Right atrium auricular region (tissue), 2 donors: ENCODE results near the gene DPM3. TPM values are rescaled to one million over a fixed set of nuclear protein-coding genes. Genes with fewer than 3 reads are reported as not detected.

Source experiments
- DNase-seq: peaks from one replicate; pipeline ENCODE4 v3.0.0-alpha.2; 2019; ENCODE audit warnings: low spot score
- H3K27ac ChIP-seq, 2 donors: fragments of 200-600 bp; sonication (generic); 1 replicate in 1 of 2; 2 replicates in 1 of 2; pipeline ENCODE4 v1.5.1; 2016 to 2019
- H3K27me3 ChIP-seq, 2 donors: fragments of 200-600 bp; sonication (generic); one replicate each; pipeline versions ENCODE4 v1.5.1 to v1.6.0; 2017 to 2019
- H3K36me3 ChIP-seq: fragments of 200-600 bp; sonication (generic); one replicate; pipeline ENCODE4 v1.5.1; 2016
- H3K4me1 ChIP-seq, 2 donors: fragments of 200-600 bp; sonication (generic); one replicate each; pipeline versions ENCODE4 v1.5.1 to v1.6.0; 2017 to 2019
- H3K4me3 ChIP-seq, 2 donors: fragments of 200-600 bp; sonication (generic); 1 replicate in 1 of 2; 2 replicates in 1 of 2; pipeline ENCODE4 v1.5.1; 2017 to 2019; ENCODE audit warnings: mild to moderate bottlenecking in 1 of 2, moderate library complexity in 1 of 2
- H3K9me3 ChIP-seq, 2 donors: fragments of 200-600 bp; sonication (generic); one replicate each; pipeline ENCODE4 v1.5.1; 2019
- total RNA-seq, 2 donors: library from RNA; depleted of rRNA; stranded (reverse); fragments of >200 nt; gene quantifications; one replicate each; pipeline ENCODE4 v1.1.0, GENCODE V29; 2016
- TF ChIP-seq, protein P1 (sequence below), 2 donors: fragments of 200-600 bp; sonication (generic); IDR thresholded peaks; one replicate each; pipeline ENCODE4 v1.5.1; 2019; ENCODE audit warnings: antibody characterized with exemption in 2 of 2

Gene DPM3
- total RNA-seq, 2 donors from 2014 or later, result 46.5 to 47.8 TPM

DNA sequence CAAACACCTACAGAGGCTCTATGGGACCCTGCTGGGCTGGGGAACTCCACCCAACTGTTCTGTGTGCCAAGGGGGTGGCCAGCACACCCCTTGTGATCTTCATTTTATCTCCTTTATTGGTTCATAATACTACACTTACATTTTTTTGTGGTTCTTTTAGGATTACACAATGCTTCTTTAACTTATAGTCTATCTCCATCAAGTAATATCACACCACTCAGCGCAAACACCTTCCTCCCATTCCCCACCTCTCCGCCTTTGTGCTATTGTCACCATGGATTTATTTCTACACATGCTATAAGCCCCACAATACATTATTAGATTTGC, 45.7 kb downstream of the DPM3 start:
- Histone ChIP-seq H3K9me3 (no peaks in the 10 kb centered on the region), H3K27ac (peak overlapping the region in 1 of 2 donors; percentile 43), H3K4me3 (no peak overlapping the region), H3K27me3 (no peaks in the 10 kb centered on the region), H3K4me1 (peaks cover 0 to 25% of the 10 kb centered on the region in 2 donors), H3K36me3 (no peaks in the 10 kb centered on the region)
- TF ChIP-seq, protein P1, sequence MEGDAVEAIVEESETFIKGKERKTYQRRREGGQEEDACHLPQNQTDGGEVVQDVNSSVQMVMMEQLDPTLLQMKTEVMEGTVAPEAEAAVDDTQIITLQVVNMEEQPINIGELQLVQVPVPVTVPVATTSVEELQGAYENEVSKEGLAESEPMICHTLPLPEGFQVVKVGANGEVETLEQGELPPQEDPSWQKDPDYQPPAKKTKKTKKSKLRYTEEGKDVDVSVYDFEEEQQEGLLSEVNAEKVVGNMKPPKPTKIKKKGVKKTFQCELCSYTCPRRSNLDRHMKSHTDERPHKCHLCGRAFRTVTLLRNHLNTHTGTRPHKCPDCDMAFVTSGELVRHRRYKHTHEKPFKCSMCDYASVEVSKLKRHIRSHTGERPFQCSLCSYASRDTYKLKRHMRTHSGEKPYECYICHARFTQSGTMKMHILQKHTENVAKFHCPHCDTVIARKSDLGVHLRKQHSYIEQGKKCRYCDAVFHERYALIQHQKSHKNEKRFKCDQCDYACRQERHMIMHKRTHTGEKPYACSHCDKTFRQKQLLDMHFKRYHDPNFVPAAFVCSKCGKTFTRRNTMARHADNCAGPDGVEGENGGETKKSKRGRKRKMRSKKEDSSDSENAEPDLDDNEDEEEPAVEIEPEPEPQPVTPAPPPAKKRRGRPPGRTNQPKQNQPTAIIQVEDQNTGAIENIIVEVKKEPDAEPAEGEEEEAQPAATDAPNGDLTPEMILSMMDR (IDR thresholded peaks at IDR 0.05), result no peak
- DNase-seq, result no peak

DNA sequence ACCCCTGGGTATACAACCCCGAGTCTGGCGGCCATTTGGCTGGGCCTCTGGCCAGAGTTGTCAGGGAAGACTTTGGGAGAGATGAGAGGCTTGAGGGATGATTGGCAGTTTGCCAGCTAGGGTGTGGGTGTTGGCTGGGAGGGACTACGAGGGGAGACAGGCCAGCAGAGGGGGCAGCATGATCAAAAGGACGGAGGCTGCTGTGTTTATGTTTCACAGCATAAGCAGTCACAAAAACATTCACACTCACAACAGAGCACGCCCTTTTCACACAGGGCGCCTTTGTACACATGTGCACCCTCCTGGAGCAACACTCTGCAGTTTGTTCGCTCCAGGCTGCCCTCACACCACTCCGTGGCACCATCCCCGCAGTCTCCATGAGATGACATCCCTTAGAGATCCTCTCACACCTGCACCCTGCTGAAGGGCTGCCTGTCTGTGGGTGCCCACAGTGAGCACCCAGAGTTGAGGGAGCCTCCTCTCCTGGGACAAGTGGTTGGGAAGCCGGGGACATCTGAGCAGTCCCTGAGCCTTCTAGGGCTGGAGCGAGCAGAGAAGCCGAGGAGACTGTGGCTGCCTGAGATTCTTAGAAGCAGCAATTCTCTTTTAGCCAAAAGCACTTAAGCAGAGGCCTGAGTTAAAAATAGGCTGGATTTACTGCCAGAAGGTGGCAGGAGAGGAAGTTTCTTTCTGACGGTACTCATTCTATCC, 46.3 kb downstream of the DPM3 start:
- Histone ChIP-seq H3K27me3 (no peaks in the 10 kb centered on the region), H3K4me1 (peaks cover 0 to 25% of the 10 kb centered on the region in 2 donors), H3K9me3 (no peaks in the 10 kb centered on the region), H3K36me3 (no peaks in the 10 kb centered on the region), H3K27ac (peak overlapping the region in 1 of 2 donors; percentile 43), H3K4me3 (no peak overlapping the region)
- TF ChIP-seq, protein P1 (IDR thresholded peaks at IDR 0.05), result peak in 1 of 2 donors; percentile 54
- no peak for DNase-seq

DNA sequence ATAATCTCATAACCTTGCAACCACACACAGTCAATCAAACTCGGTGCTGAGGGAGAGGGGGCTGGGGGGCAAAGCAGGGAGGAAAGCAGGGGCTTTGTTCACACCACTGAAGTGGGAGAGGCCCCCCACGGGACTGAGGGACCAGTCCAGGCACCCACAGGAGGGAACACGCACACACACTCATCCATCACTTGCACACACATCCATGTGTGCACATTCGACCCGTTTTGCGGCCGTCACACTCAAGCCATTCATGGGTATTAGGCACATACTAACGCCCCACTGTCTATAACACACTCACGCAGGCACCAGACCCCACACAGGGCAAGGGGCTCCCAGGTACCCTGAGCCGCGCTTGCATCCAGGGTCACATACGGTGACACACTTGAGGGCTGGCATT, 47.7 kb downstream of the DPM3 start:
- H3K4me1 ChIP-seq, result peaks cover 0 to 25% of the 10 kb centered on the region in 2 donors
- H3K27ac ChIP-seq, result no peak overlapping the region
- H3K9me3 ChIP-seq, result no peaks in the 10 kb centered on the region
- H3K27me3 ChIP-seq, result no peaks in the 10 kb centered on the region
- H3K36me3 ChIP-seq, result no peaks in the 10 kb centered on the region
- H3K4me3 ChIP-seq, result no peak overlapping the region
- TF ChIP-seq, protein P1 (IDR thresholded peaks at IDR 0.05), result no peak
- no peak for DNase-seq

DNA sequence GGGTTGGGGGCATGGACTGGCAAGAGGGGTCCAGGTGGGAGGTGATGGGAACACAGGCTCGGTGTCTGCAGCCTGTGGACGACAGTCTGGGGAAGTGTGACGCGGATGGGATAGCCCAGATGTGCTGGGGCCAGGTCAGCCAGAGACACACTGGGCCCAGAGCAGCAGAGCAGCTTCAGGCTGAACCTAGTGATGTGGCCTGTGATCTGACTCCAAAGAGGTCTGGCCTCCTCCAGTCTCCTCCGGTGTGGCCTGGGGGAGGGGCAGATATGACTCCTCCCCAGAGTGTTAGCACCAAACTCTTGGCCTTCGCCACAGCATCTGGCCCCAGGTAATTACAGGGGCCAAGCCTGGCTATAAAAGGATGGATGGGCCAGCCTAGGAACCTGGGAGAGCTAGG, 48.2 kb downstream of the DPM3 start:
- H3K9me3 ChIP-seq, result no peaks in the 10 kb centered on the region

DNA sequence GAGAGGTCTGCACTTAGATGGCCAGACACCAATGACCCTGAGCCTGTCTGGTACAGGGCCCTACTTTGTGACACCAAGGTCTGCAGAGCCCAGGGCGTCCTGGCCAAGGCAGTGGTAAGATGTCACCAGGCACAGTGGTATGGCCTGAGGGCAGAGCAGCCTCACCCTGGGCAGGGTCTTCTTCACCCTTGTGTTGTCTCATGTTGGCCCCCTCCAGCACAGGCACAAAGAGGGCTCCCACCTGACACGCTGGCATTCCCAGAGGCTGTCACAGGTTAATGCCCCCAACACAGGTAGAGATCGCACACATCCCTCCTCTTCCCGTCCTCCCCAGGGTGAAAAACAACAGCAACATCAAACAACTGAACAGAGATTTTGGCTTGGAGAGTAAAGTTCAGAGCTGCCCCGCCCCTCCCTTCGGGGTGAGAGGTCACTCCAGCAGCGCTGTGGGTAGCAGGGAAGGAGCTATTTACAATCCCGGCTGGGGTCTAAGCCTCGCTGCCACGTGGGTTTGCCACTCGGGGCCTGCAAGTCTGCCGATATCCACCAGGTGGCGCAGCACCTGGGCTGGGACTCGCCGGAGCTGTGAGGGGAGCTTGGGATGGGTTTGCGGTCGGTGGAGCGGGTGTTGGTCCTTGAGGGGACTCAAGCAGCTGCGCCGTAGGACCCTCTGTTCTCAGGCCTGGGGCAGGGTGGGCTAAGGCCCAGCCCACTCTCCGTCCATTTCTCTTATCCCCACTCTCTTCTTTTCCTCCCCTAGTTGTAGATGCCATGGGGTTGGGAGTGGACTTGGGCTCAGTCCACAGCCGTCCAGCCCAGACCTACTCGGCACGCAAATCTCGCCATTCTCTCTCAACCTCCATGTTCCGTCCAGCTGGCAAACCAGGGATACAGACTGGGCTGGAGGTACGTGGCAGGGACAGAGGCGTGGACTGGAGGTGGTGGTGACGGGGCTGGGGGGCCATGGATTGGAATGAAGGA, 49.0 kb downstream of the DPM3 start:
- Histone ChIP-seq H3K27ac (no peak overlapping the region), H3K36me3 (no peaks in the 10 kb centered on the region), H3K4me3 (no peak overlapping the region), H3K27me3 (no peaks in the 10 kb centered on the region), H3K4me1 (peaks cover 0 to 36% of the 10 kb centered on the region in 2 donors), H3K9me3 (no peaks in the 10 kb centered on the region)
- TF ChIP-seq, protein P1 (IDR thresholded peaks at IDR 0.05), result peak; percentile 99
- peak; percentile 80 for DNase-seq

More for the DNA sequence above, 48.2 kb downstream of the DPM3 start:
- Histone ChIP-seq H3K4me3 (no peak overlapping the region), H3K36me3 (no peaks in the 10 kb centered on the region), H3K27me3 (no peaks in the 10 kb centered on the region), H3K27ac (no peak overlapping the region), H3K4me1 (peaks cover 0 to 28% of the 10 kb centered on the region in 2 donors)
- DNase-seq, result no peak
- TF ChIP-seq, protein P1 (IDR thresholded peaks at IDR 0.05), result no peak

Other genes starting within 250 kb of the DPM3 start
- 10 to 100 TPM; 15.7 to 21.2 TPM for gene PMVK, start 203.8 kb downstream of the DPM3 start, total RNA-seq
- 100 to 1,000 TPM in 1 of 2 donors, 10 to 100 TPM in 1; 81.4 to 101 TPM for gene PBXIP1, start 184.4 kb downstream of the DPM3 start, total RNA-seq
- 10 to 100 TPM; 13.9 to 18.4 TPM for gene PYGO2, start 178.7 kb downstream of the DPM3 start, total RNA-seq
- gene SHC1, start 169.8 kb downstream of the DPM3 start, total RNA-seq, result 10 to 100 TPM; 69.5 to 80.5 TPM
- gene CKS1B, start 165.8 kb downstream of the DPM3 start, total RNA-seq, result 10 to 100 TPM; 20.0 to 23.8 TPM
- 10 to 100 TPM; 19.5 to 24.8 TPM for gene FLAD1, start 157.2 kb downstream of the DPM3 start, total RNA-seq
- not detected for gene LENEP, start 146.9 kb downstream of the DPM3 start, total RNA-seq
- gene ZBTB7B, start 137.7 kb downstream of the DPM3 start, total RNA-seq, result 10 to 100 TPM; 30.3 to 53.4 TPM
- not detected for gene DCST2, start 106.8 kb downstream of the DPM3 start, total RNA-seq
- gene DCST1, start 106.7 kb downstream of the DPM3 start, total RNA-seq, result not detected
- gene ADAM15, start 89.2 kb downstream of the DPM3 start, total RNA-seq, result 10 to 100 TPM; 64.6 to 96.7 TPM
- 1 to 10 TPM; 2.2 to 3.5 TPM for gene EFNA4, start 76.8 kb downstream of the DPM3 start, total RNA-seq
- gene EFNA3, start 61.7 kb downstream of the DPM3 start, total RNA-seq, result 1 to 10 TPM in 1 of 2 donors, not detected in 1; 3.2 TPM
- gene EFNA1, start 12.7 kb downstream of the DPM3 start, total RNA-seq, result 10 to 100 TPM; 24.8 to 41.4 TPM
- 1 to 10 TPM; 3.7 to 10.0 TPM for gene SLC50A1, start 4.7 kb downstream of the DPM3 start, total RNA-seq
- gene KRTCAP2, start 32.8 kb upstream of the DPM3 start, total RNA-seq, result 100 to 1,000 TPM; 124 to 147 TPM
- under 1 TPM in 1 of 2 donors, not detected in 1; 0.20 TPM for gene TRIM46, start 33.3 kb upstream of the DPM3 start, total RNA-seq
- gene THBS3, start 67.4 kb upstream of the DPM3 start, total RNA-seq, result 10 to 100 TPM; 10.9 to 11.2 TPM
- 10 to 100 TPM; 16.2 to 27.0 TPM for gene MTX1, start 68.2 kb upstream of the DPM3 start, total RNA-seq
- 10 to 100 TPM; 14.4 to 15.5 TPM for gene ENTREP3, start 115.0 kb upstream of the DPM3 start, total RNA-seq
- gene SCAMP3, start 121.8 kb upstream of the DPM3 start, total RNA-seq, result 10 to 100 TPM; 77.2 to 77.7 TPM
- gene CLK2, start 133.0 kb upstream of the DPM3 start, total RNA-seq, result 10 to 100 TPM in 1 of 2 donors, 1 to 10 TPM in 1; 9.8 to 16.4 TPM
- gene HCN3, start 136.9 kb upstream of the DPM3 start, total RNA-seq, result under 1 TPM; 0.35 to 0.41 TPM
- gene PKLR, start 160.9 kb upstream of the DPM3 start, total RNA-seq, result not detected
- 10 to 100 TPM; 65.3 to 73.1 TPM for gene FDPS, start 168.3 kb upstream of the DPM3 start, total RNA-seq
- gene RUSC1, start 180.4 kb upstream of the DPM3 start, total RNA-seq, result 10 to 100 TPM; 20.2 to 23.9 TPM